Epithelial cell of proximal tubule (primary cell): Measurements from ENCODE around the gene ADD2. TPM values are rescaled to one million over a fixed set of nuclear protein-coding genes. Genes with fewer than 3 reads are reported as not detected.

Experiments
- DNase-seq: peaks from one replicate; pipeline ENCODE4 v3.0.0-alpha.2; 2011; ENCODE audit warnings: low read depth
- H3K4me3 ChIP-seq: 2 replicates; pipeline ENCODE4 v1.5.1; 2011; ENCODE audit warnings: low read depth, mild to moderate bottlenecking, low read length
- CTCF ChIP-seq: conservative IDR thresholded peaks from 2 replicates; pipeline ENCODE4 v1.5.1; 2012; ENCODE audit warnings: low read depth, mild to moderate bottlenecking, low read length
- total RNA-seq: library from RNA; depleted of rRNA; stranded (reverse); fragments of >200 nt; gene quantifications from 2 replicates; pipeline ENCODE4 v1.2.3, GENCODE V29; 2015

ADD2 gene
- total RNA-seq, 1 donor from 2014 or later = 21.3 TPM

DNA sequence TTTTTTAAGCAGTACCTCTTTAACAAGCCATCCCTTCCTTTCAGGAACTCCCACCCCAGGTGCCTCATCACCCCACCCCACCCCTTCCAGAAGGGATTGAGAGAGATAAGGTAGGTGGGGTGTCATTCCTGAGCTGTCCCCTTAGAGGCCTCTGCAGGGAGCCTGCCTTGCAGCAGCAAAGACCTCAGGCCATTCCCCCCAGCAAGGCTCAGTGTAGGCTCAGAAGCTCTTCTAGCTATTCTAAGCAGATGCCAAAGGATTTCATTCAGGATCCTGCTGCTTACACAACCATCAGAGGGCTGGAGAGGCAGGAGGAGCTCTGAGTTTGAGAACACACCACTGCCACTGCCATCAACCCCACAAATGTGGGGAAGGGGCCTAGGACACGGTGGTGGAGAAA is 28.3 kb upstream of the ADD2 start:
- no peak for TF ChIP-seq CTCF
- no peak for DNase-seq
- H3K4me3 ChIP-seq = no peak overlapping the region

GRCh38 chr2:70795164-70795995 is 27.4 kb upstream of the ADD2 start:
- TF ChIP-seq CTCF = no peak
- no peak for DNase-seq

DNA sequence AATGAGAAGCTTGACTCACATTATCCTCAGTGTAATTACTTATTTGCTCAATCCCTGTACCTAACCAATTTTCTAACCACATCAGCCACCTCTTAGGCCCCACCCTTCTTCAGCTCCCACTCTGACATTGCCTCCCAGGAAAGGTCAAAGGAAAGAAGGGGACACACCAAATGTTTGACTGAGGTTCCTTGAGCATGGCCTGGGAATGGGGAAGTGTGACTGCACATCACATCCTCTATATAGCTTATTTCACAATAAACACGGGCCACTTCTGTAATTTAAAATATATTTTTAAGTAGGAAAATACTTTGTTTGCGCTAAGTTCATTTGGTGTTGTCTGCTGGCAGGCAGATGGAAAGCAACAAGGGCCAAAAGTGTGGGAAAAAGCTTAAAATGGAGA is 25.4 kb upstream of the ADD2 start:
- H3K4me3 ChIP-seq = no peak overlapping the region
- TF ChIP-seq CTCF = no peak
- DNase-seq = no peak

More at GRCh38 chr2:70795164-70795995, 27.4 kb upstream of the ADD2 start:
- no peak overlapping the region for H3K4me3 ChIP-seq

- no peak for DNase-seq
- TF ChIP-seq CTCF = no peak
- peak within 1 kb of the TSS; percentile 13 for H3K4me3 ChIP-seq
These were observed 22.3 kb upstream of the ADD2 start, which contains the start of gene FIGLA for GRCh38 chr2:70790136-70790828. Gene FIGLA (minus strand): TSS chr2:70790643. CDS start chr2:70790638, 5 bp downstream.

DNA sequence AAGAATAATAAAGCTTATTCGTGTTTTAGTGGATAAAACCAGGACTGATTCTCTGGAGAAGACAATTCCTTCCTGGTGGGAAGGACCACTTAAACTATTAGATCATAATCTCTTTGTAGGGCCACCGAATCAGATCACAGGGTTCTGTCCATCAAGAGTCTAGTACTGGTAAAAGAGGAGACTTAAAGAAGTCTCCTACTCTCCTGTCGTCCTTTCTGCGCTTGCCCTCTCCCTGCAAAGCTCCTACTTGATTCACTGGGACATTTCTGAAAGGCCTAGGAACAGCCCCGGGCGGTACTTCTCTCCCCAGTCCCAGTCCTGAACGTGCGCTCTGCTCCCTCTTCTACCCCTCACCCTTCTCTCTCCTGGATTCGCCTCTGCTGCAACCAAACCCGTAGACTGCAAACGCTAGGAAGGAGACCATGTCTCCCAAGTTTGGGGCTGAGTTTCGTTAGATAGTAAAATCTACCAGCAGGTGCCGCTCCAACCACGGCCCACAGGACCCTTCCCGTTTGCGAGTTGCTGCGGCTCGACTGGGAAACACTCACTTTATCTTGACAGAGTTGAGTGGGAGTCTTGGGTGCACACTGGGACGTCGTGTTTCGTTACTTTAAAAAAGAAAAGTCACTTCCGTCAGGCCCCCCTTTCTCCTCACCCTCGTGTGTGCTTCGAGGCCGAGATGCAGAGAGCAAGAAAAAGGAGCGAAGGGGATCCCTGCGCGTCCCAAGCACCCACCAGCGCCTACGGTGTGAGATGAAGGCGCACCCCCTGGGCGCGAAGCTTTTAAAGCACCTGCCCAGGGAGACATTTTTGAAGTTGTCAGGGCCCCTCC is 21.5 kb upstream of the ADD2 start:
- peak; percentile 72 for TF ChIP-seq CTCF
- H3K4me3 ChIP-seq = peak overlapping the region; percentile 13
- DNase-seq = no peak

DNA sequence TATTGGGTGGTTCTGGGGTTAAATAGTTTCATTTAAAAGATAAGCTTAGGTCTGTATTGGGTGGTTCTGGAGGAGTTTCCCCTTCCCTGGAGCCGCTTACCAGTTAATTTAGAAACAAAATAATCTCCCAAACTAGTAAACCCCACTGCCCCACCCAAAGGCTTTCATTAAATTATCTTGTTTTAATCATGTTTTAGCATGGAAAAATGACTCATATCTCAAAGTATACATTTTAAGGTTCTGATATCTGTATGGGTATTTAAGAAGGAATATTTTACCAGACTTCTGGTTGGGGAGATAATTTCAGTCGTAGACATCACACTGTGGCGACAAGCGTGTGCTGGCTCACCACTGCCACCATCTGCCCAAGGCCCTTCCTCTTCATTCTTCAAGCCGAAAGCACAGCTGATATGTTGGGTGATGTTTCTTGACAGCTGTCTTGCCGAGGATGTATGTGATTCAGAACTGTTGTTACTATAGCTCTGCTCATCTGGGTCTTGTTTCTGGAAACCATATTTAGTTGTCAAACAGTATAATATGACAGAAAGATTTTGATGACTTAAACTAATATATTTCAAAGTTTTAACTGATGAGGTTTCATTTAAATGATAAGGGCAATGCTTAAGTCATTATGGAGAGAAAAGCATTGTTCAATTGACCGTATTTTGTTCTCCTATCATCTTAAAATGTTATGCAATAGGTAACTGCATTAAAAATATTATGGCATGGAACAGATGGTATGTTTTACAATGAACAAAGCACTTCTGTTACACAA is 17.3 kb upstream of the ADD2 start:
- no peak overlapping the region for H3K4me3 ChIP-seq
- peak; percentile 75 for TF ChIP-seq CTCF
- DNase-seq = no peak
